C4-2B (cell line): Measurements from ENCODE around the gene CSRNP3.

Source experiments
- H3K27ac ChIP-seq: fragments of 450-650 bp; 2 replicates; pipeline ENCODE4 v1.5.1; 2017
- CTCF ChIP-seq: fragments of 450-650 bp; conservative IDR thresholded peaks from 2 replicates; pipeline ENCODE4 v1.5.1; 2017; ENCODE audit warnings: mild to moderate bottlenecking
- ZFX ChIP-seq: fragments of 450-650 bp; IDR thresholded peaks from 2 replicates; pipeline ENCODE4 v1.6.1; 2017

Gene CSRNP3

GRCh38 chr2:165716091-165716490 is 246.6 kb downstream of the CSRNP3 start:
- TF ChIP-seq CTCF = no peak
- no peak for TF ChIP-seq ZFX
- no peak overlapping the region for H3K27ac ChIP-seq

GRCh38 chr2:165718610-165719210 is 249.2 kb downstream of the CSRNP3 start:
- TF ChIP-seq CTCF = no peak
- TF ChIP-seq ZFX = no peak
- no peak overlapping the region for H3K27ac ChIP-seq

GRCh38 chr2:165720511-165720910 is 251.0 kb downstream of the CSRNP3 start:
- no peak overlapping the region for H3K27ac ChIP-seq
- TF ChIP-seq ZFX (no peak), CTCF (no peak)

GRCh38 chr2:165725421-165725820 is 255.9 kb downstream of the CSRNP3 start:
- TF ChIP-seq ZFX (no peak), CTCF (no peak)
- no peak overlapping the region for H3K27ac ChIP-seq
